GM12892 (cell line): Measurements from ENCODE around the gene ADARB2.
"Not testable (repeated sequence)": the region's sequence is repeated elsewhere in the genome, so short reads cannot be mapped to it uniquely, and the experiment has no call there.

Experiments used
- DNase-seq: peaks from one replicate; pipeline ENCODE4 v3.0.0; 2011; ENCODE audit not compliant: insufficient read length
- FAIRE-seq: peaks from 2 replicates; lab custom pipeline; 2011; peaks lifted over from hg19 to GRCh38; lab: Jason Lieb, UNC
- POLR2A ChIP-seq: IDR thresholded peaks from 2 replicates; pipeline ENCODE4 v1.6.1; 2011; ENCODE audit warnings: low read depth, low read length, control low read depth
- POLR2AphosphoS5 ChIP-seq: IDR thresholded peaks from 2 replicates; pipeline ENCODE4 v1.6.1; 2011; ENCODE audit warnings: low read depth, low read length, control low read depth
- TAF1 ChIP-seq: IDR thresholded peaks from 2 replicates; pipeline ENCODE4 v1.6.1; 2011; ENCODE audit warnings: low read depth, mild to moderate bottlenecking, control low read depth, low read length, borderline replicate concordance

ADARB2 gene

GRCh38 chr10:1335642-1336041 lies 401.7 kb downstream of the ADARB2 start:
- FAIRE-seq (no peak), DNase-seq (no peak)
- TF ChIP-seq POLR2A = no peak
- no peak for TF ChIP-seq TAF1
- TF ChIP-seq POLR2AphosphoS5 = no peak

GRCh38 chr10:1333981-1334380 lies 403.3 kb downstream of the ADARB2 start:
- TF ChIP-seq POLR2A (no peak), POLR2AphosphoS5 (no peak), TAF1 (no peak)
- DNase-seq (no peak), FAIRE-seq (no peak)

GRCh38 chr10:1331560-1331959 lies 405.8 kb downstream of the ADARB2 start:
- no peak for DNase-seq
- TF ChIP-seq POLR2A = no peak
- TF ChIP-seq POLR2AphosphoS5 = no peak
- no peak for TF ChIP-seq TAF1
- FAIRE-seq = no peak

- no peak for DNase-seq
- no peak for FAIRE-seq
- no peak for TF ChIP-seq POLR2AphosphoS5
- no peak for TF ChIP-seq TAF1
- TF ChIP-seq POLR2A = no peak
These were observed 407.7 kb downstream of the ADARB2 start for GRCh38 chr10:1329622-1330021.

- TF ChIP-seq POLR2AphosphoS5 = no peak
- TF ChIP-seq POLR2A = no peak
- TF ChIP-seq TAF1 = no peak
- no peak for FAIRE-seq
- no peak for DNase-seq
These were observed 408.2 kb downstream of the ADARB2 start for GRCh38 chr10:1328981-1329614.

GRCh38 chr10:1328161-1328823 lies 409.0 kb downstream of the ADARB2 start:
- DNase-seq = no peak
- FAIRE-seq = no peak
- TF ChIP-seq POLR2A (no peak), POLR2AphosphoS5 (no peak), TAF1 (no peak)

- no peak for DNase-seq
- no peak for FAIRE-seq
- no peak for TF ChIP-seq TAF1
- TF ChIP-seq POLR2AphosphoS5 = no peak
- TF ChIP-seq POLR2A = no peak
These were observed 409.6 kb downstream of the ADARB2 start for GRCh38 chr10:1327759-1328158.

GRCh38 chr10:1326514-1326913 lies 410.8 kb downstream of the ADARB2 start:
- DNase-seq, FAIRE-seq: not testable (repeated sequence)

- no peak for TF ChIP-seq POLR2A
- no peak for FAIRE-seq
- no peak for DNase-seq
These were observed 412.4 kb downstream of the ADARB2 start for GRCh38 chr10:1324903-1325302.

GRCh38 chr10:1323951-1324350 lies 413.4 kb downstream of the ADARB2 start:
- no peak for TF ChIP-seq POLR2A
- TF ChIP-seq TAF1 = no peak
- DNase-seq = no peak
- FAIRE-seq = no peak

GRCh38 chr10:1320739-1321320 lies 416.5 kb downstream of the ADARB2 start:
- FAIRE-seq (no peak), DNase-seq (no peak)
- TF ChIP-seq POLR2A = no peak
- no peak for TF ChIP-seq POLR2AphosphoS5
- no peak for TF ChIP-seq TAF1

- DNase-seq (no peak), FAIRE-seq (no peak)
- no peak for TF ChIP-seq POLR2A
- TF ChIP-seq TAF1 = no peak
- no peak for TF ChIP-seq POLR2AphosphoS5
These were observed 420.5 kb downstream of the ADARB2 start for GRCh38 chr10:1316809-1317143.
